ENCODE data around the gene TMA7. TPM values are rescaled to one million over a fixed set of nuclear protein-coding genes. Genes with fewer than 3 reads are reported as not detected.

TMA7 gene
- total and polyA plus RNA-seq, 10 of the 15 experiments (the other 5 are each of a cell fraction or from before 2014, with no cell fraction given): 319 to 1,760 (median 752) TPM

DNA sequence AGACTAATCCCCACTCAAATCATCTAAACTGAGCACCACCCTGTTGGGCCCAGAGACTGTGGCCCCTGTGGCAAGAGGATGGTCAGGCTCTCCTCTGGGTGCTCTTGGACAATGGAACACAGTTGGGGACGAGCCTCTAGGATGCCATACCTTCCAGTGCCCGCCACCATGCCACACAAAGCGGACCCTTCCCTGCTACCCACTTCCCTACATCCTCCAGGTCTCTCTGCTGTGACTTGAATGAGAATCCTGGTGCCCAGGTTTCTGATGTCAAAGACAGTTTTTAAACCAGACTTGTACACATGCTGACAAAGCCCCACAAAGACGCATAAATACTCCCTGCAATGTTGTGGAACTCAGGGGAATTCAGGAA is 4.8 kb upstream of the TMA7 start (continued):
- TF ChIP-seq NFYB (IDR thresholded peaks at IDR 0.05; ENCODE audit: insufficient read depth, low read depth, low read length): no peak
- no peak for TF ChIP-seq ZNF622 (IDR thresholded peaks at IDR 0.05)
- no peak for TF ChIP-seq GABPA (IDR thresholded peaks at IDR 0.05; ENCODE audit: low read depth)
- TF ChIP-seq POLR2AphosphoS2 (IDR thresholded peaks at IDR 0.05; ENCODE audit: low read depth, low read length): no peak
- TF ChIP-seq CHD2 (IDR thresholded peaks at IDR 0.05; ENCODE audit: borderline replicate concordance, low read depth, low read length): no peak
- TF ChIP-seq, protein P1, sequence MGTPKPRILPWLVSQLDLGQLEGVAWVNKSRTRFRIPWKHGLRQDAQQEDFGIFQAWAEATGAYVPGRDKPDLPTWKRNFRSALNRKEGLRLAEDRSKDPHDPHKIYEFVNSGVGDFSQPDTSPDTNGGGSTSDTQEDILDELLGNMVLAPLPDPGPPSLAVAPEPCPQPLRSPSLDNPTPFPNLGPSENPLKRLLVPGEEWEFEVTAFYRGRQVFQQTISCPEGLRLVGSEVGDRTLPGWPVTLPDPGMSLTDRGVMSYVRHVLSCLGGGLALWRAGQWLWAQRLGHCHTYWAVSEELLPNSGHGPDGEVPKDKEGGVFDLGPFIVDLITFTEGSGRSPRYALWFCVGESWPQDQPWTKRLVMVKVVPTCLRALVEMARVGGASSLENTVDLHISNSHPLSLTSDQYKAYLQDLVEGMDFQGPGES (IDR thresholded peaks at IDR 0.05): no peak
- TF ChIP-seq HCFC1 (IDR thresholded peaks at IDR 0.05; ENCODE audit: low read length): no peak
- TF ChIP-seq WRNIP1 (IDR thresholded peaks at IDR 0.05; ENCODE audit: borderline replicate concordance, low read depth, low read length): no peak

DNA sequence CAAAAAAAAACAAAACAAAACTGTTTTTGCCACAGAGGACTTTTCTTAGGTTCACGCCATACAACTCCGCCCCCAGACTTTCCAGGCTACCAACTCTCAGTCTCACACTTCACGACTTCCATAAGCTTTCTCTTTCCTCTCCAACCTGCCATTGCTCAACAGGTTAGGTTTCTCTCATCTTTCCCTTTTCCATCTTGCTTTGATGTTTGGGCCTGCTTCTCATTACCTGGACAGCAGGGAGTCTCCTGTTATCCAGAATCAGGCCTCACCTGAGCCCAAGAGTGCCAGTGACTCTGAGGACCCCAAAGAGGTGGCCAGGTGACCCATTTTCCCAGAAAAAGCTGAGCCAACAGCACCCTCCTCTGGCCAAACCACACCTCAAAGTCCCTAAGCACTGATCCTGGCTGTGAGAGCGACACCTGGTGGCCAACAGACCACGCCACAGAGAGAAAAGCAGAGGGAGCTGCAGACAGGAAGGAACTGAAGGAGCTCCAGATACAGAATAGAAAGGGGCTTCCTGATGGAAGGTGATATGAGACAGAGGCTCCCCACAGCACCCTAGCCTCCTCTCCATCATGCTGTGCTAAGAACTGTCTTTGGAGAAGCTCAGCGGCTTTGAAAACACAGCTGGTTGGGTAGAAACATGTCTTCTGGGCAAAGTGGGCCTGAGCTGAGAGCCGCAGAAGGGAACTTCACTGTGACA is 4.1 kb upstream of the TMA7 start:
- Histone ChIP-seq H3K4me3 (no peak overlapping the region), H4K20me1 (ENCODE audit: control insufficient read depth, insufficient read depth) (no peaks in the 10 kb centered on the region), H3K4me1 (ENCODE audit: control insufficient read depth, insufficient read depth, low read length) (peaks cover 25% of the 10 kb centered on the region), H3K36me3 (ENCODE audit: control insufficient read depth in 2 of 2, insufficient read depth in 2 of 2, low read length in 1 of 2) (peaks cover 2 to 16% of the 10 kb centered on the region in 2 experiments; a peak in 2 of 4 replicates), H3K27ac (ENCODE audit: control insufficient read depth, insufficient read depth) (no peak overlapping the region; the same call in 1 of the 2 replicates), H3K4me2 (ENCODE audit: control insufficient read depth, insufficient read depth) (no peak overlapping the region), H3K9ac (ENCODE audit: control insufficient read depth, insufficient read depth, low read length) (no peak overlapping the region), H3K27me3 (replicated peaks in 1 of 2; ENCODE audit: control insufficient read depth in 2 of 2, insufficient read depth in 2 of 2, low read length in 1 of 2) (no peaks in the 10 kb centered on the region), H3K9me3 (replicated peaks; ENCODE audit: control insufficient read depth, insufficient read depth, low read length) (no peaks in the 10 kb centered on the region), H2AFZ (ENCODE audit: control insufficient read depth, low read depth, low read length) (no peak overlapping the region), H3K79me2 (ENCODE audit: control insufficient read depth, insufficient read depth, low read length) (peaks cover 21% of the 10 kb centered on the region)
- ATAC-seq (peak; percentile 65), FAIRE-seq (peak; percentile 93), DNase-seq (ENCODE audit: low read depth, low spot score) (peak; percentile 63)
- no TSS peak for BruUV-seq (replicated peaks)
- 47% methylated on average over 7 of the region's 7 CpGs for WGBS (ENCODE audit: insufficient coverage, insufficient replicate concordance, low lambda C conversion rate, missing lambda C conversion rate)
- CTCF ChIA-PET: interaction anchor here (0.6 to 12.5 kb wide), 95 partner anchors 9 to 958 kb away, joined by 3 to 757 read pairs (median 6); partner anchors contain the start of genes ATRIP, CAMP, CDC25A and IP6K2
- SMC1A ChIA-PET (ENCODE audit: uncharacterized antibody, unreplicated experiment): interaction anchor here (0.6 to 11.5 kb wide), 65 partner anchors 8 to 584 kb away, joined by 3 to 287 read pairs (median 6); partner anchors contain the start of genes ATRIP, CDC25A, FBXW12 and PFKFB4
- POLR2A ChIA-PET: interaction anchor here (0.6 to 2.4 kb wide), 17 partner anchors 9 to 242 kb away, joined by 3 to 11 read pairs (median 4); partner anchors contain the start of genes ATRIP and PFKFB4
- RAD21 ChIA-PET (ENCODE audit: unreplicated experiment): interaction anchor here (0.6 to 4.9 kb wide), 63 partner anchors 9 to 571 kb away, joined by 3 to 259 read pairs (median 4); partner anchors contain the start of genes ATRIP, CDC25A, PFKFB4 and SLC26A6
- intact Hi-C loops (cut with micrococcal nuclease; ENCODE audit: unreplicated experiment): loop anchor here (1.0 kb wide), 3 partner anchors 35 to 204 kb away; no protein-coding TSS in a partner anchor
- in situ Hi-C loops (cut with MboI): loop anchor here (5.0 kb wide), 3 partner anchors 34 to 204 kb away; no protein-coding TSS in a partner anchor
- TF ChIP-seq, protein P2, sequence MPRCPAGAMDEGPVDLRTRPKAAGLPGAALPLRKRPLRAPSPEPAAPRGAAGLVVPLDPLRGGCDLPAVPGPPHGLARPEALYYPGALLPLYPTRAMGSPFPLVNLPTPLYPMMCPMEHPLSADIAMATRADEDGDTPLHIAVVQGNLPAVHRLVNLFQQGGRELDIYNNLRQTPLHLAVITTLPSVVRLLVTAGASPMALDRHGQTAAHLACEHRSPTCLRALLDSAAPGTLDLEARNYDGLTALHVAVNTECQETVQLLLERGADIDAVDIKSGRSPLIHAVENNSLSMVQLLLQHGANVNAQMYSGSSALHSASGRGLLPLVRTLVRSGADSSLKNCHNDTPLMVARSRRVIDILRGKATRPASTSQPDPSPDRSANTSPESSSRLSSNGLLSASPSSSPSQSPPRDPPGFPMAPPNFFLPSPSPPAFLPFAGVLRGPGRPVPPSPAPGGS (IDR thresholded peaks at IDR 0.05; ENCODE audit: borderline replicate concordance, insufficient read depth, low read depth, low read length, poor library complexity, severe bottlenecking): no peak
- TF ChIP-seq, protein P3, sequence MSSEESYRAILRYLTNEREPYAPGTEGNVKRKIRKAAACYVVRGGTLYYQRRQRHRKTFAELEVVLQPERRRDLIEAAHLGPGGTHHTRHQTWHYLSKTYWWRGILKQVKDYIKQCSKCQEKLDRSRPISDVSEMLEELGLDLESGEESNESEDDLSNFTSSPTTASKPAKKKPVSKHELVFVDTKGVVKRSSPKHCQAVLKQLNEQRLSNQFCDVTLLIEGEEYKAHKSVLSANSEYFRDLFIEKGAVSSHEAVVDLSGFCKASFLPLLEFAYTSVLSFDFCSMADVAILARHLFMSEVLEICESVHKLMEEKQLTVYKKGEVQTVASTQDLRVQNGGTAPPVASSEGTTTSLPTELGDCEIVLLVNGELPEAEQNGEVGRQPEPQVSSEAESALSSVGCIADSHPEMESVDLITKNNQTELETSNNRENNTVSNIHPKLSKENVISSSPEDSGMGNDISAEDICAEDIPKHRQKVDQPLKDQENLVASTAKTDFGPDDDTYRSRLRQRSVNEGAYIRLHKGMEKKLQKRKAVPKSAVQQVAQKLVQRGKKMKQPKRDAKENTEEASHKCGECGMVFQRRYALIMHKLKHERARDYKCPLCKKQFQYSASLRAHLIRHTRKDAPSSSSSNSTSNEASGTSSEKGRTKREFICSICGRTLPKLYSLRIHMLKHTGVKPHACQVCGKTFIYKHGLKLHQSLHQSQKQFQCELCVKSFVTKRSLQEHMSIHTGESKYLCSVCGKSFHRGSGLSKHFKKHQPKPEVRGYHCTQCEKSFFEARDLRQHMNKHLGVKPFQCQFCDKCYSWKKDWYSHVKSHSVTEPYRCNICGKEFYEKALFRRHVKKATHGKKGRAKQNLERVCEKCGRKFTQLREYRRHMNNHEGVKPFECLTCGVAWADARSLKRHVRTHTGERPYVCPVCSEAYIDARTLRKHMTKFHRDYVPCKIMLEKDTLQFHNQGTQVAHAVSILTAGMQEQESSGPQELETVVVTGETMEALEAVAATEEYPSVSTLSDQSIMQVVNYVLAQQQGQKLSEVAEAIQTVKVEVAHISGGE (CRISPR knock-in tag; IDR thresholded peaks at IDR 0.05): no peak
- TF ChIP-seq HCFC1 (IDR thresholded peaks at IDR 0.05; ENCODE audit: low read length) (no peak), BACH1 (IDR thresholded peaks at IDR 0.05; ENCODE audit: borderline replicate concordance) (no peak), LARP7 (IDR thresholded peaks at IDR 0.05) (peak; percentile 46; the same call in 1 of the 2 replicates), TARDBP (IDR thresholded peaks at IDR 0.05; ENCODE audit: borderline replicate concordance) (no peak), ATF7 (IDR thresholded peaks at IDR 0.05; ENCODE audit: low read depth) (0 out of 2 replicates have a peak, but pooled peaks have one; percentile 33), ETV6 (conservative IDR thresholded peaks at IDR 0.05 in 1 of 2, IDR thresholded peaks at IDR 0.05 in 1 of 2; ENCODE audit: borderline replicate concordance in 1 of 2, low read depth in 1 of 2) (no peak)

Measured in GM12878 (cell line).